Astrocyte (in vitro differentiated cells and primary cell): Measurements from ENCODE around the gene CREB3L2. TPM values are rescaled to one million over a fixed set of nuclear protein-coding genes. Genes with fewer than 3 reads are reported as not detected.

Source experiments
- DNase-seq: peaks from one replicate; pipeline ENCODE4 v3.0.0-alpha.2; 2010; ENCODE audit warnings: low read depth
- FAIRE-seq: peaks from 2 replicates; lab custom pipeline; 2011; peaks lifted over from hg19 to GRCh38; lab: Jason Lieb, UNC
- H2AFZ ChIP-seq: 2 replicates; pipeline ENCODE4 v1.6.0; 2012; ENCODE audit warnings: low read depth, low read length, inconsistent platforms
- H3K27ac ChIP-seq: 2 replicates; pipeline ENCODE4 v1.5.1; 2011; ENCODE audit warnings: low read depth, low read length, inconsistent platforms
- H3K27me3 ChIP-seq: 2 replicates; pipeline ENCODE4 v1.6.0; 2011; ENCODE audit warnings: low read length, inconsistent platforms; ENCODE audit not compliant: insufficient read depth
- H3K36me3 ChIP-seq: 2 replicates; pipeline ENCODE4 v1.5.1; 2011; ENCODE audit warnings: low read length, inconsistent platforms; ENCODE audit not compliant: insufficient read depth
- H3K4me1 ChIP-seq: 2 replicates; pipeline ENCODE4 v1.5.1; 2011; ENCODE audit warnings: low read length, inconsistent platforms; ENCODE audit not compliant: insufficient read depth
- H3K4me2 ChIP-seq: 2 replicates; pipeline ENCODE4 v1.6.0; 2012; ENCODE audit warnings: low read length, inconsistent platforms
- H3K4me3 ChIP-seq: 2 replicates; pipeline ENCODE4 v1.5.1; 2011; ENCODE audit warnings: low read depth, mild to moderate bottlenecking, low read length, inconsistent platforms; ENCODE audit not compliant: insufficient read depth
- H3K79me2 ChIP-seq: 2 replicates; pipeline ENCODE4 v1.6.0; 2012; ENCODE audit warnings: mild to moderate bottlenecking, low read length, inconsistent platforms; ENCODE audit not compliant: insufficient read depth
- H3K9ac ChIP-seq: 2 replicates; pipeline ENCODE4 v1.6.0; 2012; ENCODE audit warnings: mild to moderate bottlenecking, low read length, inconsistent platforms
- H3K9me3 ChIP-seq: 2 replicates; pipeline ENCODE4 v1.5.1; 2012; ENCODE audit warnings: low read depth, mild to moderate bottlenecking, low read length, inconsistent platforms; ENCODE audit not compliant: insufficient read depth
- H4K20me1 ChIP-seq: 2 replicates; pipeline ENCODE4 v1.6.0; 2012; ENCODE audit warnings: low read length, inconsistent platforms; ENCODE audit not compliant: insufficient read depth
- H3K27ac Mint-ChIP-seq: one replicate; pipeline ENCODE4 v1.8.0; 2021; ENCODE audit warnings: mild to moderate bottlenecking, mixed read lengths; ENCODE audit not compliant: unreplicated experiment
- H3K27me3 Mint-ChIP-seq: one replicate; pipeline ENCODE4 v1.8.0; 2021; ENCODE audit warnings: low read depth, mixed read lengths; ENCODE audit not compliant: unreplicated experiment
- H3K36me3 Mint-ChIP-seq: one replicate; pipeline ENCODE4 v1.8.0; 2021; ENCODE audit warnings: low read depth, mixed read lengths; ENCODE audit not compliant: unreplicated experiment
- H3K4me1 Mint-ChIP-seq: one replicate; pipeline ENCODE4 v1.8.0; 2021; ENCODE audit warnings: low read depth, mixed read lengths; ENCODE audit not compliant: unreplicated experiment
- H3K4me3 Mint-ChIP-seq: one replicate; pipeline ENCODE4 v1.8.0; 2021; ENCODE audit warnings: mild to moderate bottlenecking, moderate library complexity, mixed read lengths; ENCODE audit not compliant: unreplicated experiment
- H3K9me3 Mint-ChIP-seq: one replicate; pipeline ENCODE4 v1.8.0; 2021; ENCODE audit warnings: mild to moderate bottlenecking, mixed read lengths; ENCODE audit not compliant: unreplicated experiment
- CTCF ChIP-seq: IDR thresholded peaks from 2 replicates; pipeline ENCODE4 v1.5.1; 2011; ENCODE audit warnings: low read depth, mild to moderate bottlenecking, inconsistent platforms, low read length, moderate library complexity; ENCODE audit not compliant: insufficient read depth
- EZH2 ChIP-seq: IDR thresholded peaks from 2 replicates; pipeline ENCODE4 v1.6.1; 2012; ENCODE audit warnings: mild to moderate bottlenecking, low read length, inconsistent platforms; ENCODE audit not compliant: insufficient read depth
- total RNA-seq: library from RNA; stranded (reverse); gene quantifications from 2 replicates; pipeline ENCODE4 v1.2.1, GENCODE V29; 2021

CREB3L2 gene
- total RNA-seq, 1 donor from 2014 or later = 116 TPM

- Histone ChIP-seq H3K9ac (no peak overlapping the region), H2AFZ (no peak overlapping the region), H3K27me3 (no peaks in the 10 kb centered on the region), H3K79me2 (no peaks in the 10 kb centered on the region), H3K27ac (no peak overlapping the region), H3K4me2 (no peak overlapping the region), H3K9me3 (no peaks in the 10 kb centered on the region), H3K4me3 (no peak overlapping the region), H3K36me3 (no peaks in the 10 kb centered on the region), H4K20me1 (no peaks in the 10 kb centered on the region), H3K4me1 (no peaks in the 10 kb centered on the region)
- Mint-ChIP-seq H3K4me3 (no peak overlapping the region), H3K36me3 (no peaks in the 10 kb centered on the region), H3K27me3 (no peaks in the 10 kb centered on the region), H3K27ac (no peak overlapping the region), H3K4me1 (peaks cover 3% of the 10 kb centered on the region), H3K9me3 (peaks cover 3% of the 10 kb centered on the region)
- no peak for FAIRE-seq
- DNase-seq = no peak
- TF ChIP-seq EZH2 (no peak), CTCF (no peak)
Measured at GRCh38 chr7:138021889-138022288, 20.0 kb upstream of the CREB3L2 start.

- H4K20me1 ChIP-seq = no peaks in the 10 kb centered on the region
- no peaks in the 10 kb centered on the region for H3K79me2 ChIP-seq
- H3K36me3 ChIP-seq = no peaks in the 10 kb centered on the region
- no peaks in the 10 kb centered on the region for H3K9me3 ChIP-seq
- Mint-ChIP-seq H3K27ac (no peak overlapping the region), H3K4me3 (no peak overlapping the region), H3K4me1 (peaks cover 3% of the 10 kb centered on the region), H3K27me3 (no peaks in the 10 kb centered on the region), H3K9me3 (no peaks in the 10 kb centered on the region), H3K36me3 (peaks cover 2% of the 10 kb centered on the region)
- H3K4me1 ChIP-seq = no peaks in the 10 kb centered on the region
- H3K27me3 ChIP-seq = no peaks in the 10 kb centered on the region
- no peak overlapping the region for H2AFZ ChIP-seq
- TF ChIP-seq CTCF = no peak
- TF ChIP-seq EZH2 = no peak
- no peak overlapping the region for H3K9ac ChIP-seq
- FAIRE-seq = no peak
- no peak overlapping the region for H3K4me3 ChIP-seq
- no peak overlapping the region for H3K4me2 ChIP-seq
- H3K27ac ChIP-seq = no peak overlapping the region
- DNase-seq = no peak
Measured at GRCh38 chr7:138017992-138018391, 16.1 kb upstream of the CREB3L2 start.

GRCh38 chr7:138015096-138015495 lies 13.2 kb upstream of the CREB3L2 start:
- TF ChIP-seq EZH2 = no peak
- TF ChIP-seq CTCF = no peak
- Histone ChIP-seq H3K9ac (no peak overlapping the region), H2AFZ (no peak overlapping the region), H3K36me3 (no peaks in the 10 kb centered on the region), H4K20me1 (no peaks in the 10 kb centered on the region), H3K9me3 (no peaks in the 10 kb centered on the region), H3K4me2 (no peak overlapping the region), H3K79me2 (no peaks in the 10 kb centered on the region), H3K4me3 (no peak overlapping the region), H3K4me1 (no peaks in the 10 kb centered on the region), H3K27ac (no peak overlapping the region), H3K27me3 (no peaks in the 10 kb centered on the region)
- Mint-ChIP-seq H3K4me1 (no peaks in the 10 kb centered on the region), H3K4me3 (no peak overlapping the region), H3K27me3 (no peaks in the 10 kb centered on the region), H3K9me3 (no peaks in the 10 kb centered on the region), H3K27ac (no peak overlapping the region), H3K36me3 (peaks cover 2% of the 10 kb centered on the region)
- no peak for DNase-seq
- no peak for FAIRE-seq
